ENCODE data around the gene FBXO17.

DNA sequence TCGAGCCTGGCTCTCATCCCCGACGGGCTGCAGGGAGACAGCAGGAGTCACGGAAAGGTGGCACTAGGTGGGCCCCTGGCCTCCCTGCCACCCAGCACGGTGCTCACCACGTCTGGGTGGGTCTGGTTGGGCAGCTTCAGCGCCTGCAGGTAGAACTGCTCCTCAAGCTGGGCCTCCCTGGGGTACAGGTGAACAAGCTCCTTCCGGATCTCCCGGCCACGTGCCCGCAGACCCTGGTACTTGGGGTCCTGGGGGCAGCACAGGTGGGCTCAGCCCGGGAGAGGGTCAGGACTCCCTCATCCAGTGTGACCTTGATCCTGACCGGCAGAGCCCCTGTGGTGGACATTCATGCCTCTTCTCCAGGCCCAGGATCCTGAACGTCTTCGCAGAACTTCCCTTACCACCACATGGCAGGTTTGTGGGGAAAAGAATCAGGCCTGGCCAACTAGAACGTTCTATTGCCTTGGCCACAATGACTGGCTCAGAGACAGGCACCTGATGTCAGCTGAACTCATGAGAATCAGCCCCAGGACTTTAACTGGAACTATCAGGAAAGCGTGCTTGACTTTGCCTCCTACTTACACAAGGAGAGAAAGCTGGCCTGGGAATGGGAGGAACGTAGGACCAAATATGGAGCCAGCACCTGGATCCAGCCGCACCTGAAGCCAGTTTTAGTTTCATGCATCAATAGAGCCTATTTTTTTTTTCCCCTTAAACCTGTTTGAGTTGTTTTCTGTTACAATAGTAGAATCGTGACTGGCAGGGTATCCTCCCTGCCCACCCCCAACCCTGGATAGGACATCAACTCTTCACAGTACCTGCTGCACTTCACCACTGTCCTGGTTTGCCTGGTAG lies 53.9 kb downstream of the FBXO17 start:
- TF ChIP-seq, protein P1, sequence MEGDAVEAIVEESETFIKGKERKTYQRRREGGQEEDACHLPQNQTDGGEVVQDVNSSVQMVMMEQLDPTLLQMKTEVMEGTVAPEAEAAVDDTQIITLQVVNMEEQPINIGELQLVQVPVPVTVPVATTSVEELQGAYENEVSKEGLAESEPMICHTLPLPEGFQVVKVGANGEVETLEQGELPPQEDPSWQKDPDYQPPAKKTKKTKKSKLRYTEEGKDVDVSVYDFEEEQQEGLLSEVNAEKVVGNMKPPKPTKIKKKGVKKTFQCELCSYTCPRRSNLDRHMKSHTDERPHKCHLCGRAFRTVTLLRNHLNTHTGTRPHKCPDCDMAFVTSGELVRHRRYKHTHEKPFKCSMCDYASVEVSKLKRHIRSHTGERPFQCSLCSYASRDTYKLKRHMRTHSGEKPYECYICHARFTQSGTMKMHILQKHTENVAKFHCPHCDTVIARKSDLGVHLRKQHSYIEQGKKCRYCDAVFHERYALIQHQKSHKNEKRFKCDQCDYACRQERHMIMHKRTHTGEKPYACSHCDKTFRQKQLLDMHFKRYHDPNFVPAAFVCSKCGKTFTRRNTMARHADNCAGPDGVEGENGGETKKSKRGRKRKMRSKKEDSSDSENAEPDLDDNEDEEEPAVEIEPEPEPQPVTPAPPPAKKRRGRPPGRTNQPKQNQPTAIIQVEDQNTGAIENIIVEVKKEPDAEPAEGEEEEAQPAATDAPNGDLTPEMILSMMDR (IDR thresholded peaks at IDR 0.05; ENCODE audit: poor library complexity, severe bottlenecking): no peak
- TF ChIP-seq EP300 (conservative IDR thresholded peaks at IDR 0.05; ENCODE audit: poor library complexity, severe bottlenecking) (no peak), TAF1 (IDR thresholded peaks at IDR 0.05; ENCODE audit: low read depth) (no peak), RAD21 (conservative IDR thresholded peaks at IDR 0.05) (no peak)

Data from neural cell (in vitro differentiated cells).